Esophagus squamous epithelium (tissue), 5 donors: ENCODE measurements around the gene R3HDM4. TPM values are rescaled to one million over a fixed set of nuclear protein-coding genes. Genes with fewer than 3 reads are reported as not detected.
"Not testable (repeated sequence)": the region's sequence is repeated elsewhere in the genome, so short reads cannot be mapped to it uniquely, and the experiment has no call there.

Experiments
- DNase-seq: peaks from one replicate; lab custom pipeline; 2025; lab: John Stamatoyannopoulos, UW
- H3K27ac ChIP-seq, 4 donors: fragments of 200-600 bp; sonication (generic); one replicate each; pipeline ENCODE4 v1.5.1; 2016 to 2019; ENCODE audit warnings: mild to moderate bottlenecking in 1 of 4
- H3K27me3 ChIP-seq, 4 donors: fragments of 200-600 bp; sonication (generic); 1 replicate in 3 of 4; 2 replicates in 1 of 4; pipeline versions ENCODE4 v1.5.1 to v1.6.0; 2017 to 2021; ENCODE audit warnings: antibody characterized with exemption in 1 of 4
- H3K36me3 ChIP-seq, 3 donors: fragments of 200-600 bp; sonication (generic); one replicate each; pipeline ENCODE4 v1.5.1; 2016 to 2019
- H3K4me1 ChIP-seq, 3 donors: fragments of 200-600 bp; sonication (generic); one replicate each; pipeline ENCODE4 v1.5.1; 2017 to 2019
- H3K4me3 ChIP-seq, 4 donors: fragments of 200-600 bp; sonication (generic); 1 replicate in 3 of 4; 2 replicates in 1 of 4; pipeline ENCODE4 v1.5.1; 2016 to 2019; ENCODE audit warnings: mild to moderate bottlenecking in 2 of 4, moderate library complexity in 1 of 4
- H3K9me3 ChIP-seq, 3 donors: fragments of 200-600 bp; sonication (generic); one replicate each; pipeline ENCODE4 v1.5.1; 2016 to 2019
- POLR2A ChIP-seq, 4 donors: fragments of 450-650 bp; IDR thresholded peaks; one replicate each; pipeline ENCODE4 v1.6.1; 2017; ENCODE audit warnings: antibody characterized with exemption in 4 of 4, mild to moderate bottlenecking in 4 of 4, moderate library complexity in 3 of 4
- WGBS, 2 donors: methylation state at CpG; one replicate each; pipeline ENCODE4 v1.1.5; 2018; 5-methylcytosine and 5-hydroxymethylcytosine counted together
- intact Hi-C: fragments of 100-400 bp; cut with DNase I; formaldehyde crosslinking; loops from one replicate; pipeline ENCODE4 v1.15.0; 2022
- total RNA-seq, 4 donors: library from RNA; depleted of rRNA; stranded (reverse); fragments of >200 nt; gene quantifications; one replicate each; pipeline ENCODE4 v1.1.0, GENCODE V29; 2016
- TF ChIP-seq, protein P1 (sequence below), 6 experiments: fragments of 450-650 bp in 4 of 6; fragments of 200-600 bp in 2 of 6; sonication (generic) in 2 of 6; IDR thresholded peaks; one replicate each; pipeline ENCODE4 v1.5.1; 2016 to 2019; ENCODE audit warnings: antibody characterized with exemption in 6 of 6, mild to moderate bottlenecking in 4 of 6, moderate library complexity in 4 of 6
- donor health status: DM: yes; HTN: yes; CAD: no.

The R3HDM4 gene
- total RNA-seq, 4 donors from 2014 or later: 42.9 to 83.7 (median 62.4) TPM

DNA sequence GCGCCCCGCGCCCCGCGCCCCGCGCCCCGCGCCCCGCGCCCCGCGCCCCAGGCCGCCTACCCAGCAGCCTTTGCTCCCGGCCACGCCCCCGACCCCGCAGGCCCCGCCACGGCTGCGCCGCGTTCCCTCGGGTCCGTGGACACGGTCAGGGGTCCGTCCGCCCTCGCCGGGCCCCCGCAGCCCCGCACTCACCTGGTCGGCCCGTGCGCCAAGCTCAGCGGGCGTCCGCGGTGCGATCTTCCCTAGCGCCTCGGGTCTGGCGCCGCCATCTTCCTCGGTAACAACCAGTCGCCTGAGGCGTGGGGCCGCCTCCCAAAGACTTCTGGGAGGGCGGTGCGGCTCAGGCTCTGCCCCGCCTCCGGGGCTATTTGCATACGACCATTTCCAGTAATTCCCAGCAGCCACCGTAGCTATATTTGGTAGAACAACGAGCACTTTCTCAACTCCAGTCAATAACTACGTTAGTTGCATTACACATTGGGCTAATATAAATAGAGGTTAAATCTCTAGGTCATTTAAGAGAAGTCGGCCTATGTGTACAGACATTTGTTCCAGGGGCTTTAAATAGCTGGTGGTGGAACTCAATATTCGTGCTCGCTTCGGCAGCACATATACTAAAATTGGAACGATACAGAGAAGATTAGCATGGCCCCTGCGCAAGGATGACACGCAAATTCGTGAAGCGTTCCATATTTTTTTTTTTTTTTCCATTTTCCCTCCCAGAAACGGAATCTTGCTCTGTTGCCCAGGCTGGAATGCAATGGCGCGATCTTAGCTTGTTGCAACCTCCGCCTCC lies 19.9 kb downstream of the R3HDM4 start, which contains the start of the genes MED16 and RNU6-9:
TSS of gene MED16 (minus strand) at position 294 of the 796 bp plus-strand sequence. CDS start 2,056 bp downstream, outside the sequence.
TSS of gene RNU6-9 (plus strand) at position 591 of the 796 bp plus-strand sequence.
- peak; percentile 70 for DNase-seq
- TF ChIP-seq POLR2A (IDR thresholded peaks at IDR 0.05): peak in 3 of 4 donors; percentile 44 to 73 (median 61)
- TF ChIP-seq, protein P1, sequence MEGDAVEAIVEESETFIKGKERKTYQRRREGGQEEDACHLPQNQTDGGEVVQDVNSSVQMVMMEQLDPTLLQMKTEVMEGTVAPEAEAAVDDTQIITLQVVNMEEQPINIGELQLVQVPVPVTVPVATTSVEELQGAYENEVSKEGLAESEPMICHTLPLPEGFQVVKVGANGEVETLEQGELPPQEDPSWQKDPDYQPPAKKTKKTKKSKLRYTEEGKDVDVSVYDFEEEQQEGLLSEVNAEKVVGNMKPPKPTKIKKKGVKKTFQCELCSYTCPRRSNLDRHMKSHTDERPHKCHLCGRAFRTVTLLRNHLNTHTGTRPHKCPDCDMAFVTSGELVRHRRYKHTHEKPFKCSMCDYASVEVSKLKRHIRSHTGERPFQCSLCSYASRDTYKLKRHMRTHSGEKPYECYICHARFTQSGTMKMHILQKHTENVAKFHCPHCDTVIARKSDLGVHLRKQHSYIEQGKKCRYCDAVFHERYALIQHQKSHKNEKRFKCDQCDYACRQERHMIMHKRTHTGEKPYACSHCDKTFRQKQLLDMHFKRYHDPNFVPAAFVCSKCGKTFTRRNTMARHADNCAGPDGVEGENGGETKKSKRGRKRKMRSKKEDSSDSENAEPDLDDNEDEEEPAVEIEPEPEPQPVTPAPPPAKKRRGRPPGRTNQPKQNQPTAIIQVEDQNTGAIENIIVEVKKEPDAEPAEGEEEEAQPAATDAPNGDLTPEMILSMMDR (IDR thresholded peaks at IDR 0.05): peak in 1 of 6 experiments; percentile 20
- H3K4me3 ChIP-seq: peak within 1 kb of the TSS; percentile 70 to 95 (median 86)
- H3K27ac ChIP-seq: peak within 1 kb of the TSS; percentile 87 to 97 (median 94)
- no peaks in the 10 kb centered on the region for H3K27me3 ChIP-seq
- H3K36me3 ChIP-seq: peaks cover 8 to 47% (median 18%) of the 10 kb centered on the region in 3 donors
- intact Hi-C loops: no loop called here
- no peaks in the 10 kb centered on the region for H3K9me3 ChIP-seq
- 1% methylated on average over 14 to 20 of the region's 69 CpGs for WGBS, 2 donors
- peaks cover 8 to 28% (median 9%) of the 10 kb centered on the region in 3 donors for H3K4me1 ChIP-seq

GRCh38 chr19:892243-892893 lies 20.7 kb downstream of the R3HDM4 start:
- H3K9me3 ChIP-seq: no peaks in the 10 kb centered on the region
- intact Hi-C loops: no loop called here
- no peak for DNase-seq
- peaks cover 8 to 48% (median 18%) of the 10 kb centered on the region in 3 donors for H3K36me3 ChIP-seq
- peak overlapping the region; percentile 70 to 95 (median 86) for H3K4me3 ChIP-seq
- H3K27me3 ChIP-seq: no peaks in the 10 kb centered on the region
- 4 to 7% methylated on average over 11 to 18 of the region's 27 CpGs for WGBS, 2 donors
- no peak for TF ChIP-seq POLR2A (IDR thresholded peaks at IDR 0.05)
- TF ChIP-seq, protein P1 (IDR thresholded peaks at IDR 0.05): no peak
- H3K4me1 ChIP-seq: peaks cover 8 to 28% (median 9%) of the 10 kb centered on the region in 3 donors
- peak overlapping the region; percentile 87 to 97 (median 94) for H3K27ac ChIP-seq

GRCh38 chr19:891421-892200 lies 21.4 kb downstream of the R3HDM4 start:
- Histone ChIP-seq H3K4me3 (peak overlapping the region; percentile 70 to 95 (median 86)), H3K4me1 (peaks cover 8 to 28% (median 9%) of the 10 kb centered on the region in 3 donors), H3K36me3 (peaks cover 8 to 48% (median 17%) of the 10 kb centered on the region in 3 donors), H3K27ac (peak overlapping the region; percentile 87 to 97 (median 94))
- H3K9me3 ChIP-seq, intact Hi-C loops, DNase-seq, H3K27me3 ChIP-seq: not testable (repeated sequence)
- 30 to 41% methylated on average over 10 to 18 of the region's 50 CpGs for WGBS, 2 donors

- peaks cover 10 to 51% (median 25%) of the 10 kb centered on the region in 3 donors for H3K36me3 ChIP-seq
These were observed 22.2 kb downstream of the R3HDM4 start for GRCh38 chr19:890831-891230.

More at GRCh38 chr19:890831-891230, 22.2 kb downstream of the R3HDM4 start:
- no peak for DNase-seq
- intact Hi-C loops: no loop called here
- TF ChIP-seq POLR2A (IDR thresholded peaks at IDR 0.05): no peak
- TF ChIP-seq, protein P1 (IDR thresholded peaks at IDR 0.05): no peak
- Histone ChIP-seq H3K9me3 (no peaks in the 10 kb centered on the region), H3K27me3 (no peaks in the 10 kb centered on the region), H3K4me1 (peaks cover 8 to 28% (median 9%) of the 10 kb centered on the region in 3 donors), H3K4me3 (peak overlapping the region in 1 of 4 donors; percentile 6), H3K27ac (peak overlapping the region in 1 of 4 donors; percentile 5)
- WGBS, 2 donors: 87 to 93% methylated on average over 3 of the region's 18 CpGs
